ENCODE data around the gene TMEM167A. TPM values are rescaled to one million over a fixed set of nuclear protein-coding genes. Genes with fewer than 3 reads are reported as not detected.

Gene TMEM167A
- total and polyA plus RNA-seq, 2 of the 8 experiments (the other 6 are each of a cell fraction or from before 2014, with no cell fraction given) = 50.6 to 178 TPM

DNA sequence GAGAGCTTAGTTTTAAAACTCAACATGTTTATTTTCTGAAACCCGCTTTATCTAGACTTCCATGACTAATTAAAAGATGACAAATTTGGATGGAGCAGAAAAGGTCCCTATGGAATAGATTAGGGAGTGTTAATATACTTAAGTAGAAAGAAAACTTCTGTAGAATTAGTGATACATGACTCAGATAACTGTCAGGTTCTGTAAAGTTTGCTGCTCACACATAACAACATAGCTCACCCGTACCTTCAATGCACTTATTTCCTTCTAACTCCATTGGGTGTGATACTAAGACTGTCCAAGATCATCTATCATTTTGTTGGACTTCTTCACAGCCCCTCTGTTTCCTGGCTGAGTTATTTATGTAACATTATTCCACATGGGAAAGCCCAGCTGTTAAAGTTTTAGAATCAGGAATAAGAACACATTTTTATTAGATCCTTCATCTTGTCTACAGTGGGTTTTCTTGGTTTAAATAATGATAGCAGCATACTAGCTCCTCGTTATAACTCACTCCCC lies 27.8 kb downstream of the TMEM167A start (continued):
- TF ChIP-seq RAD21 (IDR thresholded peaks at IDR 0.05 in 1 of 2, conservative IDR thresholded peaks at IDR 0.05 in 1 of 2; ENCODE audit: low read depth in 2 of 2, low read length in 2 of 2) (no peak), PHF8 (conservative IDR thresholded peaks at IDR 0.05; ENCODE audit: low read depth, low read length) (no peak), JUND (IDR thresholded peaks at IDR 0.05; ENCODE audit: low read length) (no peak), KDM1A (IDR thresholded peaks at IDR 0.05; ENCODE audit: borderline replicate concordance, low read length) (no peak), RBBP5 (IDR thresholded peaks at IDR 0.05; ENCODE audit: borderline replicate concordance, low read depth, low read length) (no peak)

All from H1 (cell line).